DOHH2 (cell line): ENCODE measurements around the gene PCDHB10.
"Not testable (repeated sequence)": the region's sequence is repeated elsewhere in the genome, so short reads cannot be mapped to it uniquely, and the experiment has no call there.

ENCODE experiments used
- H3F3A ChIP-seq: fragments of 200-600 bp; sonication (generic), shearing (Covaris generic); 2 replicates; pipeline ENCODE4 v1.6.0; 2016; ENCODE audit warnings: antibody characterized with exemption, mild to moderate bottlenecking; ENCODE audit not compliant: control insufficient read depth, insufficient read depth
- H3K27ac ChIP-seq: fragments of 200-600 bp; sonication (generic); 2 replicates; pipeline ENCODE4 v1.5.1; 2014; ENCODE audit warnings: low read depth, mild to moderate bottlenecking, low read length, moderate library complexity
- H3K27me3 ChIP-seq: fragments of 200-600 bp; sonication (generic); 2 replicates; pipeline ENCODE4 v1.6.1; 2014; ENCODE audit warnings: mild to moderate bottlenecking, low read length, mixed read lengths; ENCODE audit not compliant: control insufficient read depth
- H3K36me3 ChIP-seq: fragments of 200-600 bp; sonication (generic); 2 replicates; pipeline ENCODE4 v1.6.1; 2014; ENCODE audit warnings: mild to moderate bottlenecking, low read length, moderate library complexity, mixed read lengths; ENCODE audit not compliant: control insufficient read depth
- H3K4me1 ChIP-seq: fragments of 200-600 bp; sonication (generic); 2 replicates; pipeline ENCODE4 v1.6.1; 2014; ENCODE audit warnings: mild to moderate bottlenecking, low read length, mixed read lengths; ENCODE audit not compliant: control insufficient read depth
- H3K4me2 ChIP-seq: fragments of 200-600 bp; sonication (generic); 2 replicates; pipeline ENCODE4 v1.6.0; 2014; ENCODE audit warnings: mild to moderate bottlenecking, low read length, moderate library complexity
- H3K4me3 ChIP-seq: fragments of 200-600 bp; sonication (generic); 2 replicates; pipeline ENCODE4 v1.5.1; 2014; ENCODE audit warnings: mild to moderate bottlenecking, low read length, mixed read lengths
- H3K79me2 ChIP-seq: fragments of 200-600 bp; sonication (generic); 2 replicates; pipeline ENCODE4 v1.6.1; 2014; ENCODE audit warnings: mild to moderate bottlenecking, low read length, mixed read lengths; ENCODE audit not compliant: control insufficient read depth
- H3K9me2 ChIP-seq: fragments of 200-600 bp; sonication (generic); replicated peaks from 2 replicates; pipeline ENCODE4 v1.6.1; 2014; ENCODE audit warnings: mild to moderate bottlenecking, low read length, mixed read lengths; ENCODE audit not compliant: control insufficient read depth
- H3K9me3 ChIP-seq: fragments of 200-600 bp; sonication (generic); 2 replicates; pipeline ENCODE4 v1.6.1; 2014; ENCODE audit warnings: antibody characterized with exemption, low read length, mixed read lengths; ENCODE audit not compliant: control insufficient read depth, insufficient read depth
- H4K20me1 ChIP-seq: fragments of 200-600 bp; sonication (generic); 2 replicates; pipeline ENCODE4 v1.6.0; 2014; ENCODE audit warnings: low read depth, mild to moderate bottlenecking, antibody characterized with exemption, low read length, moderate library complexity; ENCODE audit not compliant: control insufficient read depth, insufficient read depth
- EZH2phosphoT487 ChIP-seq: fragments of 200-600 bp; sonication (generic); IDR thresholded peaks from 2 replicates; pipeline ENCODE4 v1.6.1; 2017; ENCODE audit warnings: borderline replicate concordance, mild to moderate bottlenecking, antibody characterized with exemption, low read length, moderate library complexity, mixed read lengths
- TF ChIP-seq, protein P1 (sequence below): fragments of 200-600 bp; sonication (generic); IDR thresholded peaks from one replicate; pipeline ENCODE4 v1.5.1; 2014; ENCODE audit warnings: antibody characterized with exemption, mild to moderate bottlenecking, low read depth, low read length; ENCODE audit not compliant: poor library complexity, severe bottlenecking

PCDHB10 gene

DNA sequence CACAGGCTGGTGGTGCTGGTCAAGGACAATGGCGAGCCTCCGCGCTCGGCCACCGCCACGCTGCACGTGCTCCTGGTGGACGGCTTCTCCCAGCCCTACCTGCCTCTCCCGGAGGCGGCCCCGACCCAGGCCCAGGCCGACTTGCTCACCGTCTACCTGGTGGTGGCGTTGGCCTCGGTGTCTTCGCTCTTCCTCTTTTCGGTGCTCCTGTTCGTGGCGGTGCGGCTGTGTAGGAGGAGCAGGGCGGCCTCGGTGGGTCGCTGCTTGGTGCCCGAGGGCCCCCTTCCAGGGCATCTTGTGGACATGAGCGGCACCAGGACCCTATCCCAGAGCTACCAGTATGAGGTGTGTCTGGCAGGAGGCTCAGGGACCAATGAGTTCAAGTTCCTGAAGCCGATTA is 23.9 kb downstream of the PCDHB10 start:
- H3F3A ChIP-seq, H3K27ac ChIP-seq, H3K36me3 ChIP-seq, H3K9me3 ChIP-seq, H4K20me1 ChIP-seq, H3K4me3 ChIP-seq, H3K79me2 ChIP-seq, H3K4me2 ChIP-seq, H3K4me1 ChIP-seq, H3K9me2 ChIP-seq, H3K27me3 ChIP-seq: not testable (repeated sequence)

DNA sequence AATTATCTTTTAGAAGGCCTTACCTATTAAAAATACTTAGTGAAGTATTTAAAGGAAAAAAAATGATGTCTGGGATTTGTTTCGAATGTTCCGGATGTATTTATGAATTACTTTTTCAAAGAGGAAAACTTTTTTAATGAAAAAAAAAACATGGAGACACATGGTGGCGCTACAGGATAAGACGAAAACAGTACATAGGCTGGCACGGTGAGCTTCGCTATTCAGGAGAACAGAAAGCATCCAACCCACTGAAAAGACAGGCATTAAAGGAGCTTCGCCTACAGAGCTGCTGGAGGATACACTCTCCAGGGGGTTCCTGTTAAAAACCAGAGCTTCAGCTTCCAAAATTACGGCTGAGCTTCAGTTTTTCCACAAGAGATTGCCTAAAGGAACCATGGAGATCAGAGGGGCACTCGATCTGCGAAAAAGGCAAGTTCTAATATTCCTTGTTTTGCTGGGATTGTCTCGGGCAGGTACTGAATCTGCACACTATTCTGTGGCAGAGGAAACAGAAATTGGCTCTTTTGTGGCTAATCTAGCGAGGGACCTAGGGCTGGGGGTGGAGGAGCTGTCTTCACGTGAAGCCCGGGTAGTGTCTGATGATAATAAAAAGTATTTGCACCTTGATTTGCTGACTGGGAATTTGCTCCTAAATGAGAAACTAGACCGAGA is 31.1 kb downstream of the PCDHB10 start, which contains the start of gene PCDHB14:
PCDHB14 (plus strand) TSS at position 232 of the 672 bp plus-strand sequence; CDS start at position 395, 163 bp downstream.
- Histone ChIP-seq H3K36me3 (no peaks in the 10 kb centered on the region), H3K4me3 (no peak within 1 kb of the TSS), H3K9me2 (no peaks in the 10 kb centered on the region), H3K27me3 (peaks cover 7% of the 10 kb centered on the region), H3K9me3 (no peaks in the 10 kb centered on the region), H4K20me1 (no peaks in the 10 kb centered on the region), H3K27ac (no peak within 1 kb of the TSS), H3F3A (no peaks in the 10 kb centered on the region), H3K4me2 (no peak within 1 kb of the TSS), H3K4me1 (no peaks in the 10 kb centered on the region), H3K79me2 (no peaks in the 10 kb centered on the region)
- TF ChIP-seq, protein P1, sequence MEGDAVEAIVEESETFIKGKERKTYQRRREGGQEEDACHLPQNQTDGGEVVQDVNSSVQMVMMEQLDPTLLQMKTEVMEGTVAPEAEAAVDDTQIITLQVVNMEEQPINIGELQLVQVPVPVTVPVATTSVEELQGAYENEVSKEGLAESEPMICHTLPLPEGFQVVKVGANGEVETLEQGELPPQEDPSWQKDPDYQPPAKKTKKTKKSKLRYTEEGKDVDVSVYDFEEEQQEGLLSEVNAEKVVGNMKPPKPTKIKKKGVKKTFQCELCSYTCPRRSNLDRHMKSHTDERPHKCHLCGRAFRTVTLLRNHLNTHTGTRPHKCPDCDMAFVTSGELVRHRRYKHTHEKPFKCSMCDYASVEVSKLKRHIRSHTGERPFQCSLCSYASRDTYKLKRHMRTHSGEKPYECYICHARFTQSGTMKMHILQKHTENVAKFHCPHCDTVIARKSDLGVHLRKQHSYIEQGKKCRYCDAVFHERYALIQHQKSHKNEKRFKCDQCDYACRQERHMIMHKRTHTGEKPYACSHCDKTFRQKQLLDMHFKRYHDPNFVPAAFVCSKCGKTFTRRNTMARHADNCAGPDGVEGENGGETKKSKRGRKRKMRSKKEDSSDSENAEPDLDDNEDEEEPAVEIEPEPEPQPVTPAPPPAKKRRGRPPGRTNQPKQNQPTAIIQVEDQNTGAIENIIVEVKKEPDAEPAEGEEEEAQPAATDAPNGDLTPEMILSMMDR, result peak; percentile 49
- TF ChIP-seq EZH2phosphoT487, result no peak

DNA sequence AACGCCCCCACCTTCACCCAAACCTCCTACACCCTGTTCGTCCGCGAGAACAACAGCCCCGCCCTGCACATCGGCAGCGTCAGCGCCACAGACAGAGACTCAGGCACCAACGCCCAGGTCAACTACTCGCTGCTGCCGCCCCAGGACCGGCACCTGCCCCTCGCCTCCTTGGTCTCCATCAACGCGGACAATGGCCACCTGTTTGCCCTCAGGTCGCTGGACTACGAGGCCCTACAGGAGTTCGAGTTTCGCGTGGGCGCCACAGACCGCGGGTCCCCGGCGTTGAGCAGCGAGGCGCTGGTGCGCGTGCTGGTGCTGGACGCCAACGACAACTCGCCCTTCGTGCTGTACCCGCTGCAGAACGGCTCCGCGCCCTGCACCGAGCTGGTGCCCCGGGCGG is 32.7 kb downstream of the PCDHB10 start:
- not testable (repeated sequence) for H3K36me3 ChIP-seq, H3F3A ChIP-seq, H3K27me3 ChIP-seq, H4K20me1 ChIP-seq, H3K9me2 ChIP-seq, H3K9me3 ChIP-seq, H3K79me2 ChIP-seq, H3K4me2 ChIP-seq, H3K4me1 ChIP-seq, H3K27ac ChIP-seq, H3K4me3 ChIP-seq

DNA sequence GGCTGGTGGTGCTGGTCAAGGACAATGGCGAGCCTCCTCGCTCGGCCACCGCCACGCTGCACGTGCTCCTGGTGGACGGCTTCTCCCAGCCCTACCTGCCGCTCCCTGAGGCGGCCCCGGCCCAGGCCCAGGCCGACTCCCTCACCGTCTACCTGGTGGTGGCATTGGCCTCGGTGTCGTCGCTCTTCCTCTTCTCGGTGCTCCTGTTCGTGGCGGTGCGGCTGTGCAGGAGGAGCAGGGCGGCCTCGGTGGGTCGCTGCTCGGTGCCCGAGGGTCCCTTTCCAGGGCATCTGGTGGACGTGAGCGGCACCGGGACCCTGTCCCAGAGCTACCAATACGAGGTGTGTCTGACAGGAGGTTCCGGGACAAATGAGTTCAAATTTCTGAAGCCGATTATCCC is 33.3 kb downstream of the PCDHB10 start:
- H3K36me3 ChIP-seq, H3K4me1 ChIP-seq, H3K79me2 ChIP-seq, H3K27me3 ChIP-seq, H3K4me3 ChIP-seq, H3K9me2 ChIP-seq, H4K20me1 ChIP-seq, H3K4me2 ChIP-seq, H3K9me3 ChIP-seq, H3K27ac ChIP-seq, H3F3A ChIP-seq: not testable (repeated sequence)

DNA sequence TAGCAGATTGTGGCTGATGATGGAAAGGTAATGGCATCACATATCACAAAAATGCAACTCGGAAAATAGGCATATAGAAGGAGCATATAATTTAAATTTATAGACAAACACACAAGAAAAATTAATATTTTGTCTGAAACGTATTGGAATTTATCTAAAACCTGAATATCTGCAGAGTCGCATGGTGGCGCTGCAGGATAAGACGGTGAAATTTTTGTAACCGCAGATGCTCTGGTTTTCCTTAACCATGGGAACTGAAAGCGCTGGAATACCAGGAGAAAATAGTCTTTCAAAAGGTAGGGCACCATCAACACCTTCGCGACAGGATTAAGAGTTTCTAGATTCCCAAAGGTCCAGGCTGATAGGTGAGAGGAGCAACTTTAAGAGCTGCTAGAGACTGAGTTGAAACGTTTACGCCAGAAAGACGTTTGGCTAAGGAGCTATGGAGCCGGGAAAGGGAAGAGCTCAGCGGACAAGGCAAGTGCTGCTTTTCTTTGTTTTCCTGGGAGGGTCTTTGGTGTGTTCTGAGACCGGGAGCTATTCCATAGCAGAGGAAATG is 42.0 kb downstream of the PCDHB10 start:
- H3F3A ChIP-seq, result no peaks in the 10 kb centered on the region
- no peak overlapping the region for H3K27ac ChIP-seq
- H3K4me2 ChIP-seq, result no peak overlapping the region
- no peaks in the 10 kb centered on the region for H3K36me3 ChIP-seq
- no peak overlapping the region for H3K4me3 ChIP-seq
- no peaks in the 10 kb centered on the region for H3K9me2 ChIP-seq
- H3K9me3 ChIP-seq, result peaks cover 3% of the 10 kb centered on the region; the same call in 1 of the 2 replicates
- no peaks in the 10 kb centered on the region for H3K4me1 ChIP-seq
- TF ChIP-seq, protein P1, result no peak
- no peak for TF ChIP-seq EZH2phosphoT487
- no peaks in the 10 kb centered on the region for H4K20me1 ChIP-seq
- no peaks in the 10 kb centered on the region for H3K79me2 ChIP-seq
- no peaks in the 10 kb centered on the region for H3K27me3 ChIP-seq

DNA sequence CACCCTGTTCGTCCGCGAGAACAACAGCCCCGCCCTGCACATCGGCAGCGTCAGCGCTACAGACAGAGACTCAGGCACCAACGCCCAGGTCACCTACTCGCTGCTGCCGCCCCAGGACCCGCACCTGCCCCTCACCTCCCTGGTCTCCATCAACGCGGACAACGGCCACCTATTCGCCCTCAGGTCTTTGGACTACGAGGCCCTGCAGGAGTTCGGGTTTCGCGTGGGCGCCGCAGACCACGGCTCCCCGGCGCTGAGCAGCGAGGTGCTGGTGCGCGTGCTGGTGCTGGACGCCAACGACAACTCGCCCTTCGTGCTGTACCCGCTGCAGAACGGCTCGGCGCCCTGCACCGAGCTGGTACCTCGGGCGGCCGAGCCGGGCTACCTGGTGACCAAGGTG is 43.8 kb downstream of the PCDHB10 start:
- not testable (repeated sequence) for H3K27ac ChIP-seq, H3K4me3 ChIP-seq, H3K9me3 ChIP-seq, H3K9me2 ChIP-seq, H3K4me2 ChIP-seq, H3K79me2 ChIP-seq, H3K27me3 ChIP-seq, H3F3A ChIP-seq, H4K20me1 ChIP-seq, H3K36me3 ChIP-seq, H3K4me1 ChIP-seq
